Ishikawa (cell line): Measurements from ENCODE around the gene HASPIN.

Experiments used
- EP300 ChIP-seq: IDR thresholded peaks from 2 replicates; pipeline ENCODE4 v1.6.1; 2012; ENCODE audit warnings: borderline replicate concordance
- MAX ChIP-seq: IDR thresholded peaks from 2 replicates; pipeline ENCODE4 v1.6.1; 2012
- RAD21 ChIP-seq: IDR thresholded peaks from 2 replicates; pipeline ENCODE4 v1.6.1; 2012; ENCODE audit warnings: low read depth
- REST ChIP-seq: IDR thresholded peaks from 2 replicates; pipeline ENCODE4 v1.6.1; 2012; ENCODE audit warnings: low read depth, mild to moderate bottlenecking
- TAF1 ChIP-seq: IDR thresholded peaks from 2 replicates; pipeline ENCODE4 v1.6.1; 2012; ENCODE audit warnings: low read depth, mild to moderate bottlenecking
- TCF12 ChIP-seq: IDR thresholded peaks from 2 replicates; pipeline ENCODE4 v1.6.1; 2012; ENCODE audit warnings: low read depth
- TEAD4 ChIP-seq: IDR thresholded peaks from 2 replicates; pipeline ENCODE4 v1.6.1; 2012
- YY1 ChIP-seq: IDR thresholded peaks from 2 replicates; pipeline ENCODE4 v1.6.1; 2012; ENCODE audit warnings: low read depth

- no peak for TF ChIP-seq TAF1
- no peak for TF ChIP-seq MAX
- TF ChIP-seq EP300: no peak
- no peak for TF ChIP-seq YY1
- no peak for TF ChIP-seq RAD21
- TF ChIP-seq TEAD4: no peak
- TF ChIP-seq REST: no peak
- no peak for TF ChIP-seq TCF12
Measured at GRCh38 chr17:3759597-3760216, 36.0 kb downstream of the HASPIN start.
